NAMALWA (cell line): ENCODE results near the gene PCNX1.
A peak's percentile ranks its signal among the peaks of the same experiment; 100 is the strongest.
"Not testable (repeated sequence)": the region's sequence is repeated elsewhere in the genome, so short reads cannot be mapped to it uniquely, and the experiment has no call there.

Experiments used
- DNase-seq: peaks from one replicate; pipeline ENCODE4 v3.0.0-alpha.2; 2015; ENCODE audit warnings: low spot score

The PCNX1 gene

GRCh38 chr14:71129716-71130490, 222.6 kb downstream of the PCNX1 start:
- DNase-seq: not testable (repeated sequence)

- no peak for DNase-seq
Measured at GRCh38 chr14:71130491-71131179, 223.4 kb downstream of the PCNX1 start.

- no peak for DNase-seq
Measured at GRCh38 chr14:71133296-71133695, 226.0 kb downstream of the PCNX1 start.

- no peak for DNase-seq
Measured at GRCh38 chr14:71135496-71135895, 228.2 kb downstream of the PCNX1 start.

- DNase-seq: no peak
Measured at GRCh38 chr14:71135911-71136310, 228.7 kb downstream of the PCNX1 start.

- DNase-seq: no peak
Measured at GRCh38 chr14:71136386-71137060, 229.3 kb downstream of the PCNX1 start.

GRCh38 chr14:71137536-71138447, 230.5 kb downstream of the PCNX1 start:
- DNase-seq: no peak

- DNase-seq: peak; percentile 51
Measured at GRCh38 chr14:71138448-71139293, 231.4 kb downstream of the PCNX1 start.

- DNase-seq: no peak
Measured at GRCh38 chr14:71139294-71139946, 232.2 kb downstream of the PCNX1 start.

- no peak for DNase-seq
Measured at GRCh38 chr14:71140157-71140556, 232.9 kb downstream of the PCNX1 start.

GRCh38 chr14:71141701-71142374, 234.6 kb downstream of the PCNX1 start:
- DNase-seq: no peak

GRCh38 chr14:71142375-71143038, 235.2 kb downstream of the PCNX1 start:
- no peak for DNase-seq

GRCh38 chr14:71143381-71144290, 236.4 kb downstream of the PCNX1 start:
- DNase-seq: no peak

GRCh38 chr14:71147335-71147734, 240.1 kb downstream of the PCNX1 start:
- not testable (repeated sequence) for DNase-seq

- DNase-seq: no peak
Measured at GRCh38 chr14:71148627-71149026, 241.4 kb downstream of the PCNX1 start.

GRCh38 chr14:71150737-71151136, 243.5 kb downstream of the PCNX1 start:
- no peak for DNase-seq

- DNase-seq: no peak
Measured at GRCh38 chr14:71155743-71156142, 248.5 kb downstream of the PCNX1 start.
